ENCODE results near the gene GALNS. TPM values are rescaled to one million over a fixed set of nuclear protein-coding genes. Genes with fewer than 3 reads are reported as not detected.

Gene GALNS
- total RNA-seq, 1 donor from 2014 or later, result 24.7 TPM

DNA sequence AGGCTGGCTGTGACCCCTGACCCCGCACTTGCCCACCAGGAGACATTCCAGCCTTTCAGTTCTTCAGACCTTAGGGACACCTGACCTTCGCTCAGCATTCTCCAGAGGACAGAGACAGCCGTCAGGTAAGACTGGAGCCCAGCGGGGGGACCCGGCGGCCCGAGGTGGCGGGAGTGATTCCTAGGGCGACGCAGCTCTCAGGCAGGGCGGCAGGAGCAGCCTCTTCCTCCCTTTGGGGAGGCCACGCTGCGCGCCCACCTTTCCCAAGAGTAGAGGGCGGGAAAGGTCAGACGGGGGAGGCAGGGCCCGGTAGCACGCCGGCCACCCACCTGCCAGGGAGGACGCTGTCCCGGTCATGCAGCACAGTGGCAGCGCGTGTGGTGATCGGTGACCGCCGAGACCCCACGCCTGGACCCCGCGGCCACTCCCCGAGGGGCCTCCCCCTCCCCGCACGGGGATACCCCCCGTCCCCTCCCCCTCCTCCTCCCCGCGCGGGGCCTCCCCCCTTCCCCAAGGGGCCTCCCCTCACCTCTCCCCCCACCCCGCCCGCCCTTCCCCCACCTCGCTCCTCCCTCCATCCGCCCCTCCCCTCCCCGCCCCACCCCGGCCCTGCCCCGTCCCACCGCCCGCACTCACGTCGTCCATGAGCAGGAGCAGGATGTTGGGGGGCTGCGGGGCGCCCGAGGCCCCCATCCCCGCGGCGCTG lies 472 bp downstream of the GALNS start:
- peak; percentile 34 for DNase-seq (ENCODE audit: low spot score)

DNA sequence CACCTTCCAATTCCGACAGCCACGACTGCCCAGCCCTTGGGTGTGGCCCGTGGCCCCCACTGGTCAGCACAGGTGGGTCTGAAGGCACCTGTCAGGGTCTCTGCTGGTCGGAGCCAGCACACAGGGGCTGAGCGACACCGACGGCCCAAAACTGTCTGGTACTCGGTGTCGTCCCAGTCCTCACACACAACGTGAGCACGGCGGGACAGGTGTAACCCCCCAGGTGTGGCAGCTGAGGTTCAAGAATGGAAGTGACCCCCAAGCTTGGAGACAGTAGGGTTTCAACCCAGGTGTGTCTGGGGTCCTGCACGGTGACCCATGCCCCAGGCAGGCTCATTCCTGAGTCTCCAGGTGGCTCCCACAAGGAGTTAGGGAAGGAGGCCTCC lies 1.0 kb downstream of the GALNS start:
- H3K4me3 Mint-ChIP-seq (ENCODE audit: unreplicated experiment), result peak overlapping the region; percentile 87
- no peak for DNase-seq (ENCODE audit: low spot score)
- peak overlapping the region; percentile 30 for H3K27ac Mint-ChIP-seq (ENCODE audit: unreplicated experiment)
- TF ChIP-seq, protein P1, sequence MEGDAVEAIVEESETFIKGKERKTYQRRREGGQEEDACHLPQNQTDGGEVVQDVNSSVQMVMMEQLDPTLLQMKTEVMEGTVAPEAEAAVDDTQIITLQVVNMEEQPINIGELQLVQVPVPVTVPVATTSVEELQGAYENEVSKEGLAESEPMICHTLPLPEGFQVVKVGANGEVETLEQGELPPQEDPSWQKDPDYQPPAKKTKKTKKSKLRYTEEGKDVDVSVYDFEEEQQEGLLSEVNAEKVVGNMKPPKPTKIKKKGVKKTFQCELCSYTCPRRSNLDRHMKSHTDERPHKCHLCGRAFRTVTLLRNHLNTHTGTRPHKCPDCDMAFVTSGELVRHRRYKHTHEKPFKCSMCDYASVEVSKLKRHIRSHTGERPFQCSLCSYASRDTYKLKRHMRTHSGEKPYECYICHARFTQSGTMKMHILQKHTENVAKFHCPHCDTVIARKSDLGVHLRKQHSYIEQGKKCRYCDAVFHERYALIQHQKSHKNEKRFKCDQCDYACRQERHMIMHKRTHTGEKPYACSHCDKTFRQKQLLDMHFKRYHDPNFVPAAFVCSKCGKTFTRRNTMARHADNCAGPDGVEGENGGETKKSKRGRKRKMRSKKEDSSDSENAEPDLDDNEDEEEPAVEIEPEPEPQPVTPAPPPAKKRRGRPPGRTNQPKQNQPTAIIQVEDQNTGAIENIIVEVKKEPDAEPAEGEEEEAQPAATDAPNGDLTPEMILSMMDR (IDR thresholded peaks at IDR 0.05; ENCODE audit: unreplicated experiment), result no peak
- peaks cover 10% of the 10 kb centered on the region for H3K27me3 Mint-ChIP-seq (ENCODE audit: unreplicated experiment)
- H3K4me1 Mint-ChIP-seq (ENCODE audit: unreplicated experiment), result peaks cover 9% of the 10 kb centered on the region
- H3K36me3 Mint-ChIP-seq (ENCODE audit: low read depth, unreplicated experiment), result peaks cover 8% of the 10 kb centered on the region
- no peaks in the 10 kb centered on the region for H3K9me3 Mint-ChIP-seq (ENCODE audit: unreplicated experiment)

More for the DNA sequence above, 472 bp downstream of the GALNS start:
- TF ChIP-seq, protein P1 (IDR thresholded peaks at IDR 0.05; ENCODE audit: unreplicated experiment), result no peak
- Mint-ChIP-seq H3K9me3 (ENCODE audit: unreplicated experiment) (no peaks in the 10 kb centered on the region), H3K36me3 (ENCODE audit: low read depth, unreplicated experiment) (peaks cover 13% of the 10 kb centered on the region), H3K27me3 (ENCODE audit: unreplicated experiment) (peaks cover 10% of the 10 kb centered on the region), H3K4me3 (ENCODE audit: unreplicated experiment) (peak overlapping the region; percentile 87), H3K4me1 (ENCODE audit: unreplicated experiment) (peaks cover 9% of the 10 kb centered on the region), H3K27ac (ENCODE audit: unreplicated experiment) (peak overlapping the region; percentile 30)

DNA sequence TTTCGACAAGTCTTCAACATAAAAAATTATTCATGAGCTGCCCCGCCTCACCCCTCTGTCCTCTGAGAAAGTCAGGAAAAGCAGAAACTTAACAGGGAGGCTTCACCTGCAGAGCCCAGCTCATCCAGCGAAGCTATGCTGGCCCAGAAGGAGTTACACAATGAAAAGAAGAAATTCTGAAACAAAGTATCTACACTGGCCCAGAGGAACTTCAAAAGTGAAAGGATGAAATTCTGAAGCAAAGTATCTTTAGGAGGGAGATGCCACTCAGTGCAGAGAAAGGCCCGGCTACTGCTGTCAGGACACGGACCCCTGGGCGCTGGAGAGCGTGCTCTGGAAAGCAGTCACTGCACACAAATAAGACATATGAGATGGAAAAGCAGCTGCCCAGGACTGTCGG lies 1.6 kb downstream of the GALNS start:
- Mint-ChIP-seq H3K36me3 (ENCODE audit: low read depth, unreplicated experiment) (peaks cover 8% of the 10 kb centered on the region), H3K9me3 (ENCODE audit: unreplicated experiment) (no peaks in the 10 kb centered on the region), H3K27ac (ENCODE audit: unreplicated experiment) (peak overlapping the region; percentile 25), H3K27me3 (ENCODE audit: unreplicated experiment) (peaks cover 9% of the 10 kb centered on the region), H3K4me3 (ENCODE audit: unreplicated experiment) (peak overlapping the region; percentile 76), H3K4me1 (ENCODE audit: unreplicated experiment) (peaks cover 9% of the 10 kb centered on the region)
- no peak for DNase-seq (ENCODE audit: low spot score)
- TF ChIP-seq, protein P1 (IDR thresholded peaks at IDR 0.05; ENCODE audit: unreplicated experiment), result no peak

DNA sequence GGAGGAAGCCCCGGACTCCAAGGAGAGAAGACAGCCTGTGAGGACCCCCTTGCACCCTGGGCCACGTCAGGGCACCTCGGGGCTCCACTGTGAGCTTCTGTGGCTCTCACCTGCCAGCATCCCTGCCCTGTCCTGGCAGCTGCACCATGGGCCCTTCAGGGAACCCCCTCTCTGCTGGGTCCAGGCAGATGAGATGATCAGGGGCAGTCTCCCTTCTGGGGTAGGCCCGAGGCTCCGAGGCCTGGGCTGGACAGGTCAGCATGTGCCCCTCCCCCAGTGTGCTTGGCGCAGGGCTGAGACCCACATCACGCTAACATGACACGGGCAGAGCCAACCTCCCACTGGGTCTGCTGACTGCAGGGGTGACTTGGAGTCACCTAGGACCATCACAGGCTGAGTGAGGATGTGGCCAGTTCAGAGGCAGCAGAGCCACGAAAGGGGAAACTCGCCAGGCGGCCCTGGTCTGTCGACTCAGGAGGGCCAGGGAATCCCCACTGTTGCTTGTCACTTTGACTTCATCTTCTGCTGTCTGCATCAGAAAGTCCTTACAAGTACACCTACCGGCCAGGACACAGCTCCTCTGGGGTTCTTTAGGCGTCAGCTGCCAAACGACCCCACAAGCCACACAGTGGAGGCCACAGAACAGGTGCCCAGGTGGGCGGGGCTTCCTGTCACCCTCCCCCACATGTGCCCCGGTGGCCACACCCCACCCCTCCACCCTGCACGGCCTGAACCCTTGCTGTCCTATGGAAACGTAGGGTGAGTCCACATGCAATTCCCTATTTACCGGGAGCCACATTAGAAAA lies 2.2 kb downstream of the GALNS start:
- H3K4me3 Mint-ChIP-seq (ENCODE audit: unreplicated experiment), result no peak overlapping the region
- DNase-seq (ENCODE audit: low spot score), result no peak
- H3K36me3 Mint-ChIP-seq (ENCODE audit: low read depth, unreplicated experiment), result peaks cover 8% of the 10 kb centered on the region
- TF ChIP-seq, protein P1 (IDR thresholded peaks at IDR 0.05; ENCODE audit: unreplicated experiment), result no peak
- no peak overlapping the region for H3K27ac Mint-ChIP-seq (ENCODE audit: unreplicated experiment)
- peaks cover 9% of the 10 kb centered on the region for H3K4me1 Mint-ChIP-seq (ENCODE audit: unreplicated experiment)
- H3K27me3 Mint-ChIP-seq (ENCODE audit: unreplicated experiment), result peaks cover 9% of the 10 kb centered on the region
- H3K9me3 Mint-ChIP-seq (ENCODE audit: unreplicated experiment), result no peaks in the 10 kb centered on the region

Measured in endothelial cell (in vitro differentiated cells).